GM21786 (cell line): ENCODE measurements around the gene DNAH7.

Experiments
- ATAC-seq: cut with Tn5 transposase; IDR thresholded peaks from one replicate; pipeline ENCODE4 v1.9.1; 2021; ENCODE audit not compliant: unreplicated experiment

DNAH7 gene

DNA sequence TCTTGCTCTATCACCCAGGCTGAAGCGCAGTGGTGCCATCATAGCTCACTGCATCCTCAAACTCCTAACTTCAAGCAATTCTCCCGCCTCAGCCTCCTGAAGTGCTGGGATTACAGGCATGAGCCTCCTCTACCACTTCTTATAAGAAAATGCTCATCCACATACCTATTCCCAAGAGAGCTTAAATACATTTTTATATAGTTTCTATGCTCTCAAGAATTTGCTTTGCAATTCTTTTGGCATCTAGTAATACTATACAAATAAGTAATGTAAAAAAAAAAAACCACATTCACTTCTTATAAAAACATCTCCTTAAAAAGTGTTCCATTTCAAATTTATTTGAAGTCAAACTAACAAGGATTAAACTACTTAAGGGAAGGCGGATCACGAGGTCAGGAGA is 197.3 kb downstream of the DNAH7 start:
- no peak for ATAC-seq

DNA sequence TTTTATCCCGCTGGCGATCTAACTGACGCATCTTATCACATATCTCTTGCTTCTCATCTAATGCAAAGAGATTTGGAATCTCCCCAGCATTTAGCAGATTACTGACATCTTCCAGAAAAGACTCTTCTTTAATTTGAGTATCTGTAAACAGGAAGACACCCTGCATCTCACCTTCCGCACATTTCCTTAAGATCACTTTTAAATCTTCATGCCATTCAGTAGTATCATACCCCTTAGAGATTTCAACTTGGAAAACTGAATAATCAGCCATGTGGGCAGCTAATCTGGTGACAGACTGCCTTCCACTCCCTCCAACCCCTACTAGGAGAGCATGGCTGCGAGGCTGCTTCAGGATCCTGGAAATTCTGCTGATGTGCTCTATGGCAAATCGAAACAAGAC is 204.3 kb downstream of the DNAH7 start:
- no peak for ATAC-seq

DNA sequence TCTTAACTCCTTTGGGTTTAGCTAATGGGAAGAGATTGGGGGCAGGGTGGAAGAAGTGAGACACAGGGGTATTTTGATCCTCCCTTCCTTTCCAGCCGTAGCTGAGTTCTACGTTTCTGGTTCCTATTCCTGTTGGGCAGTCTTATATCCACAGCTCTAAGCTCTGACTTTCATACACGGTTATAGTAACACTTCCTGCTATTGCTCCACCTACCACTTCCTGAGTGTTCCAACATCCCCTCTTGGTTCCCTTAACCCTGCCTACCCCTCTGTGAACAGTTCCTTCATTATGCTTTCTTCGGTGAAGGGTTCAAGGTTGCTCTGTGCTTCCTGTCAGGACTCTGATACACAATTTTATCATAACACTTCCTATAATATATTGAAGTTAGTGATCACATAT is 205.1 kb downstream of the DNAH7 start:
- no peak for ATAC-seq

DNA sequence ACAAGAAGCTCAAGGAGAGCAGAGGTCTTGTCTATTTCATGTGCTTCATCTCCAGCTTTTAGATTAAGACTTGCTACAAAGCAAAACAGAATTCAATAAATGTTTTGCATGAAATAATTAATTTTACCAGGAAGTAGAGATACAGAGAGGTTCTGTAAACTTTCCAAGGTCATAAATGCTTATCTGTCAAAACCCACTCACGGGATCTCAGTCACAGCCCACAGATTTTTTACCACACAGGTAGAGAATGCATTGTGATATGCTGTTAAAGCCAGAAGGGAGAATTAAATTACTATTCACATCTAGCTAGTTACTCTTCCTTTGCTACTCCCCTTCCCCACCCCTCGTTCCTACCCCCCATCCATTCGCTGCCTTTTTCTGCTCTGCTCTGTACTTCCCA is 205.5 kb downstream of the DNAH7 start:
- no peak for ATAC-seq

DNA sequence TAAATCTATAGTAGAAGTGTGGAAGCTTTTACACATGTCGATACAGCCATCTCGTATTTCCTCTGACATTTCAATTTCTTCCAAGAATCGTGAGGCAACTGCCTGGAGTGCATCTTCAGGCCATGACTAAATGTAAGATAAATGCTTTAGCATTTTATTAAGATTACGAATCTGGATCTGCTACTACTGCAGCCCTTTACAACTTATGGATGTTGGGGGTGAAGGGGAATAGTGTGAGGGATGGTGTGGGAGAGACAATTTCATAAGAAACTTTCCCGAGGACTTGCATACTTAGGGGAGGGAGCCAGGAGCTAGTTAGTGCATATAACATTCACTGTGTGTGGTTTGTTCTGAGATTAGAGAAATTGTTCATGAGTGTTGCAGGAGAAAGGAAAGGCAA is 206.8 kb downstream of the DNAH7 start:
- ATAC-seq = no peak

DNA sequence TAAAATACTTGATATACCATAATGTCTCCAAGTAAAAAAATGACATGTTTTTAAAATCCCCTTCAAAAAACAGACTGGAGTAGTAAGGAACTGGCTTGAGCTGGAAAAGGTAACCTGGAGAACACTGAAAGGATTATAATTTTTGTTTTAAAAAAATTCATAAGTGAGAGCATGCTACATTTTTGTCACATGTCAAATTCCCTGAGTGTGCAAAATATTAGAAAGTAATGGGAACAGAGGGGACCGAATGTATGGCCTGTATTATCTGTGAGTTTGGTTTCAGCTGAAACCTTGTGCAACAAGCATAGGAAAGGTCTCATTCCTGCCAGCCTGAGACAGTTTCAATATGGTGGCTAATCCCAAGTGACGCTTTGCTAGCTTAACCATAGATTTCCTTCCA is 209.1 kb downstream of the DNAH7 start:
- ATAC-seq = no peak

DNA sequence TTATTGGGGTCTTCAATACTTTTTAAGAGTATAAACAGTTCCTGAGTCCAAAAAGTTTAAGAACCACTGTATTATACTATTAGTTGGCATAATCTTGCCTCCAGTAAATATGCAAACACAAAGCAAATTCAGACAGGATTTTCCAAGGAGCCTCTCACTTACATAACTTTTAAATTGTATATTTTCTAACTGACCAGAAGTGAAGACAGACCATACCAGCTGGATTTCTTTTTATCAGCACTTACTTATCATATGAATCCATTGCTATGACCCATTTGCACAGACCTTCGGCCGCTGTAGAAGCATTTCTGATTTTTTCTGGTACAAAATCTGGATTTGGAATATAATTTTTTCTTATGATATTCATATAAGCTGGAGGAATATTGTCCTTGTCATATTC is 211.5 kb downstream of the DNAH7 start:
- no peak for ATAC-seq

DNA sequence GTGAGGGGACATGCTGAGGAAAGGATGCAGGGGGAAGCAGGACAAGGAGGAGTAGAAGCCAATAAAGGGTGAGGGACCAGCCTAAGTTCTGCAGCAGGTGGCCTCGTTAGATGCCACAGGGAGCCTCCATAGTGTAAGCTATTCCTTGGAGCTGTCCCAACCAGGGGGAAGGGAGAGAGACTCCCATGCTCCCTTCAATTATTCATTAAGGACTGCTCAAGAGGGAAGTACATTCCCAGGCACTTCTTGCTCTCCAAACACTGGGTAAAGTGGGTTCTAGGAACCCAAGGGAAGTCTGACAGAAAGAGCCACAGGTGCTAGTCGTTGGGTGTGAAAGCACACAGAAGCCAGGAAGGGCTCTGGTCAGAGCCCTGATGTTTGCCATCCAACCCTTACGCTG is 217.9 kb downstream of the DNAH7 start:
- no peak for ATAC-seq

DNA sequence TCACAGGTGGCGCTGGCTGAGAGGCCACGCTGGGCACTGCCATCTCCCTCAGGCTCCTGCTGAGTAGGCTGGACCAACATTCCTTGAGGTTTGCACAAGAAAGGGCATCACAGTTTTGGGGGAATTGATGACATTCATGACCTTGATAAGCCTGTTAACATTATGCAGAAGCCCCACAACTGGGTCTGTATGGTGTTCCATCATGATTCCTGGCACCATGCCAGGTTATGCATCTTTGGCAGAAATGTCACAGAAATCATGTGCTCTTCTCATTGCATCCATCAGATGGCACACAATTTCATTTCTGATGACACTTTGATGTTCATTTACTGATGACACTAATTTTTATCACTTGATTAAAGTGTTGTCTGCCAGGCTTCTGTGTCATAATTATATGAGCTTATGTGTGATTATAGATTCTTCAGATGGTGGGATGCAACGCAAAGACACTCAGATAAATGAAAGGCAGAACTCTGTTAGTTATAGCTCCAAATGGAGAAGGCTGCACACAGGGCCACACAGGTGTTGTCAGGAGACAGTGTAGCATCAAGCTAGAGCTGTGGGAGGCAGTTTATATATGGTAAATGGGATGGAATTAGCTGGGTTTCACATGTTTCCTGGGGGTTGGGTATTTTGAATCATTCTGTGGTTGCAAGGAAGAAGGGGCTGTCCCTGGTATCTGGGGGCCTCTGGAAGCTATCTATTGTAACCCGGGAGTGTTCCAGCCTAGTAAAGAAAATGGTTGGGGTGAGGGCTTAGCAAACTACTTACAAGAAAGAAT is 220.3 kb downstream of the DNAH7 start:
- no peak for ATAC-seq

DNA sequence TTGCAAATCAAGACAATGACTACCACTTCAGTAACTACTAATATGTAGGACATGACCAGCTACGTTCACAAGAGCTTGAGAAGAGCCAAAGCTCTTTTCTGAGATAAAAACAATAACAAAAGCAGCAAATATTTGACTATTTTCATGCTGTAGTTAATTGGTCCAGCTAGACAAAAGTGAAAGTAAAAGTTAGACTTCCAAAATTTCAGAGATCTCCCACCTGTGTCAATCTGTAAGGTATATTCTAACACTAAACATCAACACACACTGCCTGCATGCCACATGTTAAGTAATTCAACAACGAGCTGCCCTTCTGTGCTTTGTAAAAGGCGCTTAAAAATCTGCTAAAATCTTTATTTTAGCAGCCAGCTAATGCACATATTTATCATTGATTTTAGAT is 225.7 kb downstream of the DNAH7 start:
- ATAC-seq = no peak

DNA sequence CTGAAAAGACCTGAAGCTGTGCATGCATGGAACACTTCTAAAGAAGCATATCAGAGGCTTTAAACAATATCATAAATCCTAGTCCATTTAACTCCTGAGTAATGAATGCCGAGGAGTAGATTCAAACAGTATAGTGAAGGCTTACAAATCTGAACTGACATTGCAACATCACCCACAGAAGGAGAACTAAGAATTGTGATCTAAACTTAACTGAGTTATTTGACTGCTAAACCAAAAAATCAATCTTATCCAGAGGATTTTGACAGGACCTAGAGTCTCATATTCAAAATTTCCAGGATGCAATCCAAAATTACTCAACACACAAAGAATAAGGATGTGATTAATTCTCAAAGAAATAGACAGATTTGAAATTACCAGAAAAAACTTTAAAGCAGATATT is 230.6 kb downstream of the DNAH7 start:
- ATAC-seq = no peak

DNA sequence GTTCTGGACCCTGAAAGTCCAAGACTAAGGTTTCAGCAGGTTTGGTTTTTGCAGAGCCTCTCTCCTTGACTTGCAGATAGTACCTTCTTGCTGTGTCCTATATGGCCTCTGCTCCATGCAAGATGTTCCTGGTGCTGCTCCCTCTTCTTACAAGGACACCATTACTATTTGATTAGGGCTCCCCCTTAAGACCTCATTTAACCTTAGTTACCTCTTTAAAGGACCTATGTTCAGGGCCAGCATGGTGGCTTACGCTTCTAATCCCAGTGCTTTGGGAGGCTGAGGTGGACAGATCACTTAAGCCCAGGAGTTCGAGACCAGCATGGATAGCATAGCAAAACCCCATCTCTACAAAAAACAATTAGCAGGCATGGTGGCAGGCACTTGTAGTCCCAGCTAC is 232.6 kb downstream of the DNAH7 start:
- no peak for ATAC-seq

DNA sequence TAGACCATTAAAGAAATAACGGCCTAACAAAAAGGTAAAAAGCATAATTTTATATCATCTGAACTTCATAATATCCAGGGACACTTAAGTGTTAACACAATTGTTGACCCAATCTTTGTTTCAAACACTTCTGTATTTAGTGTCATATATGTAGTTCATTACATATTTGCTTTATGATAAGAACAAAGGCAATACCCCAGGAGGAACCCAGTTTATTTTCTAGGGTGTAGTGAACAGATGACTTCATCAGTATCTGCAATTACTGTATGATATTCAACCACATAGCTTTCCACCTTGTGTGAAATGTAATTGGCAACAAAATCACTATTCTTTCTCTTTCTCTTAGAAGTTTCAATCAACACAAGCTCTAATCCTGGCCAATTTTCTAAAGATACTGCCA is 233.8 kb downstream of the DNAH7 start:
- no peak for ATAC-seq

DNA sequence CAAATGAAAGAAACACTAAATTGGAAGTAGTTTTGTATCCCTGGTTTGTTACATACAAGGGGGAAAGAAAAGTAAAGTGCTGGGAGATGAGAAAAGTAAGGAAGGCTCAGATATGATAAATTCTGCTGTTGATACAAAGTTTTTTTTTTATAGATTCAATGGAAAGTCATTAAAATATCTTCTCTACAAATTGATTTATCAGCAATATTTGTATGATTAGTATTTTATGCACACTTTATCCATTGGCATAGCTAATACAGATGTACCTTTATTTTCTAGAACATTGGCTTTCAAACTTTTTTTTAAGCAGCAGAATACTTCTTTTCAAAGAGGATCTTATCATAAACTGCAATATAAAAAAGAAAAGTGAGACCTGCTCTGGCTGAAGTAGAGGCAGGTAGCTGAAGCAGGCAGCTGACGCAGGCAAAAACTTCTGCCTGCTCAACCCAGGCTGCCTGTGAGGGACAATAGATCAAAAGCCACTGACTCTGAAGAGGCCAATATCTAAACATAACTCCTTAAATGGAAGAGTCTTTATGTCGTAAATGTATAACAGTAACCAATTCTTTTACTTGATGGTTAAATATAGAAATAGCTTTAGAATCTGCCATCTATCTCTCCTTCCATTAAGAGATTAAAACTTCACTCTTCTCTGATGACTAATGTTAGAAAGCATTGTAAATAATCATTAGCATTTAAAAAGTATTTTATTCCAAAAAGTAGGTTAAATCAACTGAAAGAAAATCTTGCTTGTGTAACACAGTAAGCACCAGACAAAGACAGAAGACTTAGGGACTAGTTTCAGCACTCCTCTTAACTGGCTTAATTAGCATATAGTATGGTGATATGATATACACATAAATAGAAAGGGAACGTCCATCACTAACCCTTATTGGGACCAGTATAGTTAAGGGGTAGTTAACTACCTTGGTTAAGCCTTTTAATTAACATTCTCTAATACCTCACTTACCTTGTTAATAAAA is 237.4 kb downstream of the DNAH7 start:
- no peak for ATAC-seq

DNA sequence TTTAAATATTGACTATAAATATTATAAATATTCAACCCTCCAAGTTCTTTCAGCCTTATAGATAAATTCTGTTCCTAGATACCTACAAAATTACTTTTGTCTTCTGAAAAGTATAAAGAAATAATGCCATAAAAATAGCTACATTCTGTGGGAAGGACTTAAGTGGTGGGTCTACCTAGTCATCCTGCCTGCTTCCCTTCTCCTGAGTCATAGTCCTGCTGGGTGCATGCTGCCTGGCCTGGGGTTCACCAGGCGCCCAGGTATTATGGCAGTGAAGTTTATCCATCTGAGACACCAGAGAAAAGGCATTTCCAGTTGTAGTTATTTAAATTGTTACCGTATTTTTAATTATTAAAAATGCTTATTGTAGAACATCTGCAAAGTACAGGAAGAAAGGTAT is 244.2 kb downstream of the DNAH7 start:
- no peak for ATAC-seq

DNA sequence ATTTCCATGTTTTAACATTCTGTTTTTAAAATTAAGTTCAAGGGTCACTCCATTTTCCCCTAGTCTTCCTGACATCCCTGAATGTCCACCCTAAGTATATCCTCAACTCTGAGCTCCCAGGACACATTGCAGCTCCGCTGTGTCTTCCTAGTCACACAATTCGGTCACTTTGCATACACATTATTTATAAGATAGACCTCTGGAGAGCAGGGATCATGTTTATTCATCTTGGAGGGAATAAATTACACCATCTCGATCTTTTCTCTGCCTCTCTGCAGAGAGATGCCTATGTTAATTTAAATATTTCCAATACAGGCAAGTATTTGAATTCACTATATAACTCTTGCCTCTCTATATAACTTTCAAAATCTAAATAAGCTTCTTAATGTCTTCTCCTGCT is 245.4 kb downstream of the DNAH7 start:
- no peak for ATAC-seq

DNA sequence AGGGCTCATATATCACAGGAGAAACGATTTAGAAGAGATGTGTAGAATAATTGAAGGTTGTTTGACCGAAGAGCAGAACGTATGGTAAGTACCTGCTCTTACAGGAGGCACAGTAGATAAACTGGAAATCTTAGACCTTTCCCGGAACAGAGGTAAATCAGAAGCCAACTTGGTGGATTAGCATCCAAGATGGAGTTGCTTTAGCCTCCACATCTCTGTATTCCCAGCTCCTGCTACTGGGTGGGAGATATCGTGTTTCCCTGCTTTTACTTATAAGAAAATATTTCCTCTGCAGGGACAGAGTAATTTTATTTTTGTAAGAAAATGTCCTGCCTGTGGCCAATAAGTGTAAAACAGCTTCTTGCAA is 247.1 kb downstream of the DNAH7 start:
- no peak for ATAC-seq

DNA sequence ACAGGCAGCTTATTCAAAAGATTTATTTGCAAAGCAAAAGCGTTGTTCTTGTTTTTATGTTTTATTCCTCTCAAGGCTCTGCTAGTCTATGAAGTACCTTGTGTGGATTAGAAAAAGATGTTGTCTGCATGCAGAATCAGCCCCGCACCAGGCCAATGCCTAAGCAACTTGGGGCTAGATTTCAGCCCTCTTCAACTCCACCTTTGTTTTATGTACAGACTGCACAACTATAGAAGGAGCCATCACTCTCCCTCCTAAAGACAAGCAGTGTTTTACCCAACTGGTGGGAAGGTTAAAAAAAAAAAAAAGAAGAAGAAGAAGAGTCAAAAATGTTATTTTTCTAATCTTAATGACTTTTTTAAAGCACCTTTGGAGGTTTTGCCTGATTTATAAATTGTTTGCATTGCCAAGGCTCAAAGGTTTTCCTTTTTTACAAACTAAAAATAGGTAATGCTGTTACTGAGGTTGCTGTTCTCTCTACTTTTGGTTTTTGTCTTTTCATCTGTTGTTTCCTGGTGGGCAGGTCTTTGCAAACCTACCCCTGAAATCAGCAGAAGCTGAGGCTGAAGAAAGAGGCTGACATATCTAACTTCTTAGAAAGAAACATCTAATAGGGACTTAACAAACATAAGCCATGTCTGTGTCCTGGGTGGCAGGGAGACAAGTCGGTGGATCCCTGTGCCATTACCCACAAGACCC is 247.6 kb downstream of the DNAH7 start:
- ATAC-seq = no peak

DNA sequence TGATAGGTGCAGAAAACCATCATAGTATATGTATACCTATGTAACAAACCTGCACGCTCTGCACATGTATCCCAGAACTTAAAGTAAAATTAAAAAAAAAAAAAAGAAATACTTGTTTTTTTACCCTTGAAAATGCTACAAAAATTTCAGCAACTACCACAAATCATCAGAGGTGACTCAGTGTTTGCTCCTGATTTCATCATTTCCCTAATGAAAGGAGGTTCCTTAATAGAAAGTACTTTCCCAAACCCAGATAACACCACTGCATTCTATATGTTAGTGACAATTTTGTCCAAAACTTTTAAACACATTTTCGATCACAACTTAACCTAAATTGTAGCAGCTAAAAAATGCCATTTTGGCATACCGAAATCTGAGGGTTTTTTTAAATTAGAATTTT is 248.3 kb downstream of the DNAH7 start:
- no peak for ATAC-seq

DNA sequence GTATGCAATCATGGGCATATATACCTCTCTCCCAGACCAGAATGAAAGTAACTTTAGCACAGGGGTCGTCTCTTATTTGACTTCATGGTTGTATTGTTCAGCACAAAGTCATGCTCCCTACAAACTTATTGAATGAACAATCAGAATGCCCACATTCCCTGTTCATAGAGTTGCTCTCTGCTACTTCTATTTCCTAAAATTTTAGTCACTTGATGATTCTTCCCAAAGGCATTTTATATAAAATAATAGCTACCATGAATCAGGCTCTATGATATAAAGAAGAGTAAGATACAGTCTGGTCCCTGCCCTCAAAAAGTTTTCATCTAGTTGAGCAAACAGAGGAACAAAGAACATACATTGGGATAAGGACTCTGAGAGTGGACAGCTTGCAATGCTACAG is 249.4 kb downstream of the DNAH7 start:
- no peak for ATAC-seq

DNA sequence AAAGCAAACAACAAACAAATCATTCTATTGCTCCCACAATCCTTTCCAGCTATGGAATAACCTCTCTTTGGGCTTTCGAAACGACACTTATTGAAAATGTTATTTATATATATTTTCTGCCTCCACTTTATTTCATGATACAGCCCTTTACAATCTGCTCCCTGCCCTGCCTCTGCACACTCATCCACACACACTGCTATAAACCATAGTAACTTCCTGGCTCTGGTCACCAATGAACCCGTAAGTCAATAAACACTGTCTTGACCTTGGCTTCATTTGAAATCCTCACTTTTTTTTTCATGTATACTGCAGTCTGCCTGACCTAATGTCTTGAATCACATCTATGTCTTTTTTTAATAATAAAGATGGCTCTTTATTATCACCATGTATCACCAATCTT is 250.1 kb downstream of the DNAH7 start:
- ATAC-seq = no peak

DNA sequence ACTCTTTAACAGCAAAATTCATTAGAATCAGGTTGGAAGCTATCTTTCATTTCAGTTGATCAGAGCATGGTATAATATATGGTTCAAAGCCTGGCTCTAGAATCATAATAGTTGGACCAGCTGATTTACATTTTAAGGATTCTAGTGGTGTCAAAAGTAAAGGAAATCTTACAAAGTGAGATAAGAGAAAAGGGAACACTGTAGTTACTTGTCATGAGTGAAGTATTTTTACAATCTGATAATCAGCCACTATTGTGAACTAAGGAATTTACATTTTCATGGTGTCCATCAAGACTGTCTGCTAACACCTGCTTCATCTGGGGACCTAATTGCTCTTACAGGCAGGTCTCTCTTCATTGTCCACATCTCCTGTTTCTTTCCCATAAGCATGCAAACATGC is 250.5 kb downstream of the DNAH7 start:
- ATAC-seq = no peak
